MG63 (cell line): Measurements from ENCODE around the gene KCNC4. TPM values are rescaled to one million over a fixed set of nuclear protein-coding genes. Genes with fewer than 3 reads are reported as not detected.

ENCODE experiments used
- DNase-seq: peaks from one replicate; pipeline ENCODE4 v3.0.0-alpha.2; 2020
- H3K27me3 ChIP-seq: fragments of 250-450 bp; sonication (Bioruptor Pico); 2 replicates; pipeline ENCODE4 v1.5.1; 2020; ENCODE audit warnings: mild to moderate bottlenecking, moderate library complexity
- H3K36me3 ChIP-seq: fragments of 250-450 bp; sonication (Bioruptor Pico); 2 replicates; pipeline ENCODE4 v1.5.1; 2020; ENCODE audit warnings: mild to moderate bottlenecking, moderate library complexity
- H3K4me3 ChIP-seq: fragments of 250-450 bp; sonication (Bioruptor Pico); 2 replicates; pipeline ENCODE4 v1.5.1; 2020; ENCODE audit warnings: mild to moderate bottlenecking, moderate library complexity
- H3K9me3 ChIP-seq: fragments of 250-450 bp; sonication (Bioruptor Pico); 2 replicates; pipeline ENCODE4 v1.5.1; 2020; ENCODE audit warnings: mild to moderate bottlenecking, moderate library complexity
- total RNA-seq: library from RNA; depleted of rRNA; stranded (reverse); fragments of >200 nt; shearing (Covaris generic); gene quantifications from 2 replicates; pipeline ENCODE4 v1.2.3, GENCODE V29; 2014; ENCODE audit warnings: low replicate concordance

The KCNC4 gene
- total RNA-seq, 1 experiment from 2014 or later: 4.4 TPM

GRCh38 chr1:110205156-110205555 lies 5.0 kb upstream of the KCNC4 start:
- H3K27me3 ChIP-seq: no peaks in the 10 kb centered on the region
- H3K9me3 ChIP-seq: no peaks in the 10 kb centered on the region
- H3K36me3 ChIP-seq: no peaks in the 10 kb centered on the region
- no peak for DNase-seq
- no peak overlapping the region for H3K4me3 ChIP-seq

- no peaks in the 10 kb centered on the region for H3K27me3 ChIP-seq
- no peak overlapping the region for H3K4me3 ChIP-seq
- no peak for DNase-seq
- no peaks in the 10 kb centered on the region for H3K9me3 ChIP-seq
- no peaks in the 10 kb centered on the region for H3K36me3 ChIP-seq
Observed at GRCh38 chr1:110205591-110206155, 4.4 kb upstream of the KCNC4 start.

- no peak for DNase-seq
- Histone ChIP-seq H3K9me3 (no peaks in the 10 kb centered on the region), H3K36me3 (no peaks in the 10 kb centered on the region), H3K4me3 (no peak overlapping the region), H3K27me3 (no peaks in the 10 kb centered on the region)
Observed at GRCh38 chr1:110206261-110206920, 3.7 kb upstream of the KCNC4 start.

- peak; percentile 58 for DNase-seq
- Histone ChIP-seq H3K27me3 (no peaks in the 10 kb centered on the region), H3K36me3 (no peaks in the 10 kb centered on the region), H3K9me3 (no peaks in the 10 kb centered on the region), H3K4me3 (no peak overlapping the region)
Observed at GRCh38 chr1:110207831-110208230, 2.3 kb upstream of the KCNC4 start.

- peak overlapping the region; percentile 63 for H3K4me3 ChIP-seq
- H3K9me3 ChIP-seq: no peaks in the 10 kb centered on the region
- no peak for DNase-seq
- no peaks in the 10 kb centered on the region for H3K36me3 ChIP-seq
- H3K27me3 ChIP-seq: no peaks in the 10 kb centered on the region
Observed at GRCh38 chr1:110208916-110209645, 1.0 kb upstream of the KCNC4 start.

GRCh38 chr1:110210604-110211495 lies 736 bp downstream of the KCNC4 start:
- peak overlapping the region; percentile 63 for H3K4me3 ChIP-seq
- DNase-seq: peak; percentile 62
- no peaks in the 10 kb centered on the region for H3K9me3 ChIP-seq
- no peaks in the 10 kb centered on the region for H3K36me3 ChIP-seq
- no peaks in the 10 kb centered on the region for H3K27me3 ChIP-seq

- Histone ChIP-seq H3K4me3 (peak overlapping the region; percentile 63), H3K27me3 (no peaks in the 10 kb centered on the region), H3K36me3 (no peaks in the 10 kb centered on the region; the same call in 1 of the 2 replicates), H3K9me3 (no peaks in the 10 kb centered on the region)
- DNase-seq: no peak
Observed at GRCh38 chr1:110211496-110212168, 1.5 kb downstream of the KCNC4 start.

- Histone ChIP-seq H3K4me3 (no peak overlapping the region), H3K27me3 (no peaks in the 10 kb centered on the region), H3K9me3 (no peaks in the 10 kb centered on the region), H3K36me3 (no peaks in the 10 kb centered on the region; the same call in 1 of the 2 replicates)
- no peak for DNase-seq
Observed at GRCh38 chr1:110212169-110213142, 2.3 kb downstream of the KCNC4 start.

GRCh38 chr1:110213143-110213540 lies 3.0 kb downstream of the KCNC4 start:
- no peaks in the 10 kb centered on the region for H3K9me3 ChIP-seq
- H3K4me3 ChIP-seq: no peak overlapping the region
- H3K36me3 ChIP-seq: no peaks in the 10 kb centered on the region; the same call in 1 of the 2 replicates
- no peak for DNase-seq
- no peaks in the 10 kb centered on the region for H3K27me3 ChIP-seq

GRCh38 chr1:110214454-110215404 lies 4.6 kb downstream of the KCNC4 start:
- DNase-seq: no peak

GRCh38 chr1:110215621-110216515 lies 5.8 kb downstream of the KCNC4 start:
- no peak for DNase-seq
- H3K36me3 ChIP-seq: no peaks in the 10 kb centered on the region; the same call in 1 of the 2 replicates
- no peak overlapping the region for H3K4me3 ChIP-seq
- H3K27me3 ChIP-seq: no peaks in the 10 kb centered on the region
- no peaks in the 10 kb centered on the region for H3K9me3 ChIP-seq

More at GRCh38 chr1:110214454-110215404, 4.6 kb downstream of the KCNC4 start:
- Histone ChIP-seq H3K27me3 (no peaks in the 10 kb centered on the region), H3K4me3 (no peak overlapping the region), H3K36me3 (no peaks in the 10 kb centered on the region; the same call in 1 of the 2 replicates), H3K9me3 (no peaks in the 10 kb centered on the region)

- no peaks in the 10 kb centered on the region; the same call in 1 of the 2 replicates for H3K36me3 ChIP-seq
- no peaks in the 10 kb centered on the region for H3K27me3 ChIP-seq
- no peak overlapping the region for H3K4me3 ChIP-seq
- H3K9me3 ChIP-seq: no peaks in the 10 kb centered on the region
- DNase-seq: no peak
Observed at GRCh38 chr1:110216844-110217444, 6.8 kb downstream of the KCNC4 start.

- Histone ChIP-seq H3K4me3 (no peak overlapping the region), H3K27me3 (no peaks in the 10 kb centered on the region), H3K9me3 (no peaks in the 10 kb centered on the region), H3K36me3 (no peaks in the 10 kb centered on the region; the same call in 1 of the 2 replicates)
- no peak for DNase-seq
Observed at GRCh38 chr1:110218137-110218536, 8.0 kb downstream of the KCNC4 start.
